GM12878 (cell line): ENCODE data around the gene LMX1B. TPM values are rescaled to one million over a fixed set of nuclear protein-coding genes. Genes with fewer than 3 reads are reported as not detected.

Experiments used
- ATAC-seq: fragments of 200-7000 bp; cut with Tn5 transposase; 3 replicates; pipeline ENCODE4 v1.9.1; 2020; ENCODE audit warnings: mild to moderate bottlenecking, moderate library complexity
- BruUV-seq: library from RNA; stranded (reverse); fragments of 400-500 nt; replicated peaks from 2 replicates; lab custom pipeline; 2021; lab: Mats Ljungman, UMichigan
- CTCF ChIA-PET: fragments of 300-600 bp; sonication (Branson Sonifier 250); formaldehyde crosslinking; extraction: SDS; loops from one replicate; lab custom pipeline; 2021; ENCODE audit warnings: inconsistent platforms; lab: Yijun Ruan, JAX
- POLR2A ChIA-PET: fragments of 350-600 bp; formaldehyde crosslinking; extraction: SDS; loops from one replicate; lab custom pipeline; 2021; ENCODE audit warnings: inconsistent platforms; lab: Charles Lee
- RAD21 ChIA-PET: fragments of 300-600 bp; sonication (Branson Sonifier 250); formaldehyde crosslinking; loops from one replicate; lab custom pipeline; 2023; ENCODE audit warnings: antibody characterized with exemption; ENCODE audit not compliant: unreplicated experiment; lab: Charles Lee
- SMC1A ChIA-PET: fragments of 300-600 bp; sonication (Branson Sonifier 250); formaldehyde crosslinking; loops from one replicate; lab custom pipeline; 2023; ENCODE audit not compliant: unreplicated experiment, uncharacterized antibody; lab: Charles Lee
- DNase-seq: peaks from one replicate; pipeline ENCODE4 v3.0.0-alpha.2; 2011; ENCODE audit warnings: low read depth, low spot score
- FAIRE-seq: peaks from 3 replicates; lab custom pipeline; 2011; peaks lifted over from hg19 to GRCh38; lab: Jason Lieb, UNC
- H2AFZ ChIP-seq: 2 replicates; pipeline ENCODE4 v1.6.0; 2011; ENCODE audit warnings: low read depth, low read length, control low read depth; ENCODE audit not compliant: control insufficient read depth
- H3K27ac ChIP-seq: 2 replicates; pipeline ENCODE4 v1.5.1; 2011; ENCODE audit warnings: control low read depth; ENCODE audit not compliant: control insufficient read depth, insufficient read depth
- H3K27me3 ChIP-seq, 2 experiments: replicated peaks in 1 of 2; 2 replicates each; pipeline versions ENCODE4 v1.6.0 to v1.6.1; 2011; ENCODE audit warnings: low read length in 1 of 2; ENCODE audit not compliant: control insufficient read depth in 2 of 2, insufficient read depth in 2 of 2
- H3K36me3 ChIP-seq, 2 experiments: 2 replicates each; pipeline ENCODE4 v1.5.1; 2011; ENCODE audit warnings: low read length in 1 of 2; ENCODE audit not compliant: control insufficient read depth in 2 of 2, insufficient read depth in 2 of 2
- H3K4me1 ChIP-seq: 2 replicates; pipeline ENCODE4 v1.6.1; 2011; ENCODE audit warnings: mild to moderate bottlenecking, low read length, moderate library complexity, mixed read lengths; ENCODE audit not compliant: control insufficient read depth, insufficient read depth
- H3K4me2 ChIP-seq: 2 replicates; pipeline ENCODE4 v1.6.0; 2011; ENCODE audit warnings: control low read depth; ENCODE audit not compliant: control insufficient read depth, insufficient read depth
- H3K4me3 ChIP-seq: fragments of 200-600 bp; sonication (generic); 2 replicates; pipeline ENCODE4 v1.5.1; 2016
- H3K79me2 ChIP-seq: 2 replicates; pipeline ENCODE4 v1.6.0; 2011; ENCODE audit warnings: low read length; ENCODE audit not compliant: control insufficient read depth, insufficient read depth
- H3K9ac ChIP-seq: 2 replicates; pipeline ENCODE4 v1.8.0; 2011; ENCODE audit warnings: low read length, control low read depth, mixed read lengths; ENCODE audit not compliant: control insufficient read depth, insufficient read depth
- H3K9me3 ChIP-seq: replicated peaks from 3 replicates; pipeline ENCODE4 v1.5.1; 2011; ENCODE audit warnings: mild to moderate bottlenecking, low read length; ENCODE audit not compliant: control insufficient read depth, insufficient read depth
- H4K20me1 ChIP-seq: 2 replicates; pipeline ENCODE4 v1.6.0; 2011; ENCODE audit not compliant: control insufficient read depth, insufficient read depth
- EZH2 ChIP-seq: IDR thresholded peaks from 2 replicates; pipeline ENCODE4 v1.6.1; 2012; ENCODE audit warnings: low read depth, mild to moderate bottlenecking, control low read depth, inconsistent platforms, low read length, borderline replicate concordance; ENCODE audit not compliant: control insufficient read depth
- FOXM1 ChIP-seq: IDR thresholded peaks from 2 replicates; pipeline ENCODE4 v1.6.1; 2012; ENCODE audit warnings: low read depth, mild to moderate bottlenecking, inconsistent platforms, low read length, moderate library complexity
- IKZF2 ChIP-seq, 2 experiments: fragments of 450-650 bp; IDR thresholded peaks; 2 replicates each; pipeline ENCODE4 v1.6.1; 2017; ENCODE audit warnings: mild to moderate bottlenecking in 2 of 2, moderate library complexity in 2 of 2
- IRF4 ChIP-seq: IDR thresholded peaks from 2 replicates; pipeline ENCODE4 v1.6.1; 2011; ENCODE audit warnings: low read depth, low read length
- TBL1XR1 ChIP-seq: IDR thresholded peaks from 2 replicates; pipeline ENCODE4 v1.6.1; 2012; ENCODE audit warnings: low read depth, low read length, improper control_type of control experiment
- ZNF207 ChIP-seq: fragments of 450-650 bp; IDR thresholded peaks from 2 replicates; pipeline ENCODE4 v1.6.1; 2014; ENCODE audit warnings: antibody characterized with exemption, mild to moderate bottlenecking, borderline replicate concordance
- WGBS: methylation state at CpG from one replicate; pipeline ENCODE4 v1.1.6; 2016; ENCODE audit warnings: low lambda C conversion rate; ENCODE audit not compliant: insufficient replicate concordance, insufficient coverage; ENCODE audit errors: missing lambda C conversion rate; 5-methylcytosine and 5-hydroxymethylcytosine counted together
- in situ Hi-C: fragments of 300-500 bp; cut with MboI; formaldehyde crosslinking; loops from 9 replicates; pipeline ENCODE4 v1.14.3; 2018; ENCODE audit warnings: mixed read lengths
- intact Hi-C: fragments of 100-400 bp; cut with micrococcal nuclease; formaldehyde crosslinking; loops from one replicate; pipeline ENCODE4 v1.14.2; 2022; ENCODE audit not compliant: unreplicated experiment
- polyA plus RNA-seq, 11 experiments: library from polyadenylated mRNA; depleted of rRNA in 4 of 11; unstranded in 6 of 11; stranded (reverse) in 5 of 11; fragments of >200 nt; fragmentation: Nextera tagmentation in 4 of 11; fragmentation: Illumina TruSeq in 1 of 11; extraction: Ambion mirVana in 4 of 11; extraction: Trizol in 1 of 11; gene quantifications; 1 replicate in 1 of 11; 2 replicates in 10 of 11; pipeline versions ENCODE4 v1.2.1 to v1.2.3, GENCODE V29; 2011 to 2016; ENCODE audit warnings: inconsistent platforms in 2 of 11, missing spikeins in 2 of 11, low read depth in 1 of 11
- total RNA-seq, 4 experiments: library from RNA; depleted of rRNA in 3 of 4; stranded (reverse); fragments of >200 nt in 3 of 4; fragmentation: Illumina TruSeq in 1 of 4; extraction: Trizol in 1 of 4; gene quantifications; 2 replicates each; pipeline versions ENCODE4 v1.2.1 to v1.2.3, GENCODE V29; 2013 to 2021
- TF ChIP-seq, protein P1 (sequence below), 3 experiments: IDR thresholded peaks in 2 of 3; conservative IDR thresholded peaks in 1 of 3; 2 replicates each; pipeline ENCODE4 v1.5.1; 2011; ENCODE audit warnings: low read depth in 3 of 3, low read length in 3 of 3, mild to moderate bottlenecking in 3 of 3, control low read depth in 2 of 3, moderate library complexity in 2 of 3, inconsistent platforms in 1 of 3, mixed read lengths in 1 of 3; ENCODE audit not compliant: control insufficient read depth in 2 of 3, insufficient read depth in 1 of 3; ENCODE audit errors: extremely low read depth in 1 of 3

The LMX1B gene
- total and polyA plus RNA-seq, 10 of the 15 experiments (the other 5 are each of a cell fraction or from before 2014, with no cell fraction given): not detected

DNA sequence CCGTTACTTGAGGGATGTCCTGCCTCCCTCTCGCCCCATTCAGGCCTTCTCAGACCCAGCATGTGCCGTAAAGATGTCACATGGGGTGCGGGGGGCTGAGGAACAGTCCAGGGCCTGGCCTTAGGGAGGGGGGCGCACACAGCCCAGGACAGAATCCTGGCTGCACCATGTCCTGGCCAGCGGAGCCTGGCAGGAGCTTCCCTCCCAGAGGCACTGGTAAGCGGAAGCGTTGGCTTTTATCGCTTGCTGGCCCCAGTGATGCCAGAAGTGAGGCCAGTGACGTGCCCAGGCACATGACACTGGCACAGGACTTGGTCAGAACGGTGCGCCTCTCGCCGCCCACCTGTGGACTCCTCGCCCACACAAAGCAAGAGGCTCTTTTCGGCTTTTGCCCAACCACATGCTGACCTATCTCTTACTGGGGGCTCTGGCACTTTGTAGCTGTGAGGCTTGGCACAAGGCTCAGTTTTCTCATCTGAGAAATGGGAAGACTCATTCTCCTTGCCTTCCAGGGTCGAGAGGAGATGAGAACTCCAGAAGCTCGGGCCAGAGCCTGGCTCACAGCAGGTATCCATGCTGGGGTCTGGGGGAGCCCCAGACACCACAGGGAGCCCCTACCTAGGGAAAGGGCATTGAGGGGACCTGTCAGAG is 59.0 kb downstream of the LMX1B start (continued):
- TF ChIP-seq IKZF2 (IDR thresholded peaks at IDR 0.05) (no peak), IRF4 (no peak), FOXM1 (no peak), TBL1XR1 (no peak), ZNF207 (no peak)

DNA sequence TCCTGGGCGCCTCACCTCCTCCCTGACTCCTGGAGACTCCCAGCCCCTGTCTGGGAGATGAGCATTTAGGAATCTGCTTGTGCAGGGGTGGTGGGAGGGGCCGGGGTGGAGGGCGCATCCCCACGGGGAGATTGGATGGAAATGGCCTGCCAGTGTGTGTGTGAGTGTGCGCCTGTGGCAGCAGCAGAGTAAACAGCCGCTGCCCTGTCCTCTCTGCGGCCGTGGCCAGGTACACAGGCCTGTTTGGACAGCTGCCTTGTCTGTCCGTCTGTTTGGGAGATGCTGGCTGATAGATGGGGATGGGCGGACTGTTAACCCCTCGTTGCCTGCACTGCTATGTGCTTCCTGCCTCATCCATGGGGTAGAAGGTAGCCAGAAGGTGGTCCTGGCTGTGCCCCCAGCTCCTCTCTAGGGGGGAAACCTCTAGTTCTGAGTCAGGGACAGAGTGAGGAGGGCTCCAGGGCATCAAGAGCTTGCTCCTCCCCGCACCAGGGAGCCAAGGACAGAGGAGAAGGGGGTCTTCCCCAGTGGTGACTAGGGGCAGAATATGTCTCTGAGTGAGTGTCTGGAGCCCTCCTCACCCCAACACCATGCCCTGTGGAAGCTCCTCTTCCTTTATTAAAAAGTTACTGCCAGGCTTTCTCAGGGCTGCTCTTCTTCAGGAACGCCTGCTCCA is 60.1 kb downstream of the LMX1B start:
- H3K27me3 ChIP-seq: peaks cover 20% of the 10 kb centered on the region in 2 experiments
- no peaks in the 10 kb centered on the region for H3K36me3 ChIP-seq
- TF ChIP-seq, protein P1, sequence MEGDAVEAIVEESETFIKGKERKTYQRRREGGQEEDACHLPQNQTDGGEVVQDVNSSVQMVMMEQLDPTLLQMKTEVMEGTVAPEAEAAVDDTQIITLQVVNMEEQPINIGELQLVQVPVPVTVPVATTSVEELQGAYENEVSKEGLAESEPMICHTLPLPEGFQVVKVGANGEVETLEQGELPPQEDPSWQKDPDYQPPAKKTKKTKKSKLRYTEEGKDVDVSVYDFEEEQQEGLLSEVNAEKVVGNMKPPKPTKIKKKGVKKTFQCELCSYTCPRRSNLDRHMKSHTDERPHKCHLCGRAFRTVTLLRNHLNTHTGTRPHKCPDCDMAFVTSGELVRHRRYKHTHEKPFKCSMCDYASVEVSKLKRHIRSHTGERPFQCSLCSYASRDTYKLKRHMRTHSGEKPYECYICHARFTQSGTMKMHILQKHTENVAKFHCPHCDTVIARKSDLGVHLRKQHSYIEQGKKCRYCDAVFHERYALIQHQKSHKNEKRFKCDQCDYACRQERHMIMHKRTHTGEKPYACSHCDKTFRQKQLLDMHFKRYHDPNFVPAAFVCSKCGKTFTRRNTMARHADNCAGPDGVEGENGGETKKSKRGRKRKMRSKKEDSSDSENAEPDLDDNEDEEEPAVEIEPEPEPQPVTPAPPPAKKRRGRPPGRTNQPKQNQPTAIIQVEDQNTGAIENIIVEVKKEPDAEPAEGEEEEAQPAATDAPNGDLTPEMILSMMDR (IDR thresholded peaks at IDR 0.05 in 2 of 3, conservative IDR thresholded peaks at IDR 0.05 in 1 of 3; ENCODE audit: control insufficient read depth in 2 of 3, extremely low read depth in 1 of 3, insufficient read depth in 1 of 3, low read depth in 3 of 3, low read length in 3 of 3): no peak
- TF ChIP-seq EZH2: no peak
- WGBS: 2% methylated on average over 13 of the region's 13 CpGs
- no peak overlapping the region for H3K9ac ChIP-seq
- FAIRE-seq: no peak
- no peak overlapping the region for H3K27ac ChIP-seq
- no peaks in the 10 kb centered on the region for H3K79me2 ChIP-seq
- H3K9me3 ChIP-seq: no peaks in the 10 kb centered on the region
- ChIA-PET SMC1A (no interaction called here), POLR2A (no interaction called here), CTCF (interaction anchor here (0.9 kb wide), 1 partner anchor 29 kb away, joined by 3 read pairs; no protein-coding TSS in a partner anchor), RAD21 (no interaction called here)
- ATAC-seq: no peak
- intact Hi-C loops: no loop called here
- no peak for DNase-seq
- H3K4me3 ChIP-seq: no peak overlapping the region
- no TSS peak for BruUV-seq
- no peaks in the 10 kb centered on the region for H3K4me1 ChIP-seq
- no peak overlapping the region for H3K4me2 ChIP-seq
- H2AFZ ChIP-seq: no peak overlapping the region
- in situ Hi-C loops: no loop called here
- H4K20me1 ChIP-seq: no peaks in the 10 kb centered on the region
